ENCODE data around the gene RIN2.
"Not testable (repeated sequence)": the region's sequence is repeated elsewhere in the genome, so short reads cannot be mapped to it uniquely, and the experiment has no call there.

The RIN2 gene

DNA sequence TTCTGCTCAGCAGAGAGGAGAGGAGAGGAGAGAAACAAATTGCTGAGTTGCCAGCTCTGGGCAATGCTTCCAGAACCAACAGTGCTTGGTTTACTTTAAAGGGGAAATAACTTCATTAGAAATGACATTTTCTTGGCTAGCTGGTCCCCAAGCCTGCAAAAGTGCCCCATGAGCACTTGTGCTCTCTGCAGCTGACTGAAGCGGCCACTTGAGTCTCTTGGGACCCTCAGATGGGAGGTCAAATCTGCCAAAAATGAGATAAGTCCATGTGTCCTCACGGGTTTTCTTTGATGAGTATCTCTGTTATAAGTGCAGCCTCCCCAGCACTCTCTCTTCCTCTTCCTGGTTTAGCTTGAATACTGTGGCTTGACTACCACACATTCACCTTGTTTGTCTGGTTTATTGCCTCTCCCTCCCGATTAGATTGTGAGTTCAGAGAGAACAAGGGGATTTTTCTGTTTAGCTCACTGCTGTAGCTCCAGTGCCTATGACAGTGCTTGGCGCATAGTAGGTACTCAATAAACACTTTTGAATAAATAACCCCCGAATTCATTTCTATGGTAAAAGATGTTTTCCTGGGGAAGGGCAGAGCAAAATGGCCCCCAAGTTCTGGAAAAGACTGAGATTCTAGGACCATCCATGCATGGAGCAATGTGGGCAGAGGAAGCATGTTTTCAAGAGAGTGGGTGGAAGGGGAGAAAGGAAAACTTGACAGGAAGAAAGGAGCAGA lies 7.0 kb upstream of the RIN2 start:
- no peak for DNase-seq (ENCODE audit: low read depth)

DNA sequence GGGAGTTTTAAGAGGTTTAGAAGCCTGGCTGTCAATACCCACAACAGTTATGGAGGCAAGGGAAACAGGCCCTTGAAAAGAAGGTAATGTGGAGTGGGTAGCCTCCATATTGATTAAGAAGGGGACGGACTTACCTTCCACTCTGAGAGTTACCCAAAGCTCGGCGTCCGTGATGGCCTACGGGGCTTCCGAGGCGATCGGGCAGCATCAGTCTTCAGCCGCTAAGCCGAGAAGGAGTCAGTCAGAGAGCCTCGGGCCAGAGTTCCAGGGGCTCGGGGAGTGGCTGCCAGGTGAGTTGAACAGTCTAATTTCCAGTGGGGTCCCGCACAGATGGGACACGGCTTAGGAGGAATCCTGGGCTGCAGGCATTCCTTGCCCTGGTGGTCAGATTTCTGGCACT lies 3.9 kb upstream of the RIN2 start:
- DNase-seq (ENCODE audit: low read depth); H3K4me3 ChIP-seq (ENCODE audit: low read depth, low read length): not testable (repeated sequence)

More for the DNA sequence above, 7.0 kb upstream of the RIN2 start:
- H3K4me3 ChIP-seq (ENCODE audit: low read depth, low read length) = no peak overlapping the region
- TF ChIP-seq, protein P1, sequence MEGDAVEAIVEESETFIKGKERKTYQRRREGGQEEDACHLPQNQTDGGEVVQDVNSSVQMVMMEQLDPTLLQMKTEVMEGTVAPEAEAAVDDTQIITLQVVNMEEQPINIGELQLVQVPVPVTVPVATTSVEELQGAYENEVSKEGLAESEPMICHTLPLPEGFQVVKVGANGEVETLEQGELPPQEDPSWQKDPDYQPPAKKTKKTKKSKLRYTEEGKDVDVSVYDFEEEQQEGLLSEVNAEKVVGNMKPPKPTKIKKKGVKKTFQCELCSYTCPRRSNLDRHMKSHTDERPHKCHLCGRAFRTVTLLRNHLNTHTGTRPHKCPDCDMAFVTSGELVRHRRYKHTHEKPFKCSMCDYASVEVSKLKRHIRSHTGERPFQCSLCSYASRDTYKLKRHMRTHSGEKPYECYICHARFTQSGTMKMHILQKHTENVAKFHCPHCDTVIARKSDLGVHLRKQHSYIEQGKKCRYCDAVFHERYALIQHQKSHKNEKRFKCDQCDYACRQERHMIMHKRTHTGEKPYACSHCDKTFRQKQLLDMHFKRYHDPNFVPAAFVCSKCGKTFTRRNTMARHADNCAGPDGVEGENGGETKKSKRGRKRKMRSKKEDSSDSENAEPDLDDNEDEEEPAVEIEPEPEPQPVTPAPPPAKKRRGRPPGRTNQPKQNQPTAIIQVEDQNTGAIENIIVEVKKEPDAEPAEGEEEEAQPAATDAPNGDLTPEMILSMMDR (IDR thresholded peaks at IDR 0.05; ENCODE audit: control insufficient read depth, extremely low read depth, insufficient read depth) = no peak

DNA sequence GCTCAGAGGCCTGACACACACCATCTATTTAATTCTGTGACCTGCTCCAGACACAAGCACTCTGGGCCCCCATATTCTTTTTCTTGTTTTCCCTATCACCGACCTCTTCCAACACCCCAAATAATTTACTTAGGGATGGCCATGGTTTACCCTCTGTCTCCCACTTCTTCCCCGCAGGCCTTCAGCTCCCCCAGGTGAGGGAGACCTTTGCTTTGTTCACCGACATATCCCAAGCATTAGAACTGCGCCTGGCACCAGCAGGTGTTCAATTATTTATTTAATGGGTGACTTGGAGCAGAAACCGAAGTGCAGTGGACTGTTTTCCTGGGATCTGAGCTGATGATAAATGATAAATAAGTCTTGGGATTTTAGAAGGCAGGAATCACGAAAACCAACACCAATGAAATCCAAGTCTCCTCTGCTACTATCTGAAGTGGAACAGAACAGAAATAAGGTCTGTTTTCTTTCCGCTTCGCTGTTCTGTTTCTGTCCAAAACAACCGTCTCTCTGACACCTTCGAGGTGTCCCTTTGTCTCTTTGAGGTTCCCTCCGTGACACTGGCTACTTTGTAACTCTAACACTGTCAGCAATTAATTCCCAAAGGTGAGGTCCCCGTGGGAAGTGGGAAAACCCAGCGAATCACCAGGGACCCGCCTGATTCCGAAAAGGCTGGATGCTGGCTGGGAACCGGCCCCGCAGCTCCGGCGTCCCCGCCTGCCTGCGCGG lies 1.1 kb upstream of the RIN2 start:
- H3K4me3 ChIP-seq (ENCODE audit: low read depth, low read length) = peak overlapping the region; percentile 60
- TF ChIP-seq, protein P1 (IDR thresholded peaks at IDR 0.05; ENCODE audit: control insufficient read depth, extremely low read depth, insufficient read depth) = peak; percentile 42

DNA sequence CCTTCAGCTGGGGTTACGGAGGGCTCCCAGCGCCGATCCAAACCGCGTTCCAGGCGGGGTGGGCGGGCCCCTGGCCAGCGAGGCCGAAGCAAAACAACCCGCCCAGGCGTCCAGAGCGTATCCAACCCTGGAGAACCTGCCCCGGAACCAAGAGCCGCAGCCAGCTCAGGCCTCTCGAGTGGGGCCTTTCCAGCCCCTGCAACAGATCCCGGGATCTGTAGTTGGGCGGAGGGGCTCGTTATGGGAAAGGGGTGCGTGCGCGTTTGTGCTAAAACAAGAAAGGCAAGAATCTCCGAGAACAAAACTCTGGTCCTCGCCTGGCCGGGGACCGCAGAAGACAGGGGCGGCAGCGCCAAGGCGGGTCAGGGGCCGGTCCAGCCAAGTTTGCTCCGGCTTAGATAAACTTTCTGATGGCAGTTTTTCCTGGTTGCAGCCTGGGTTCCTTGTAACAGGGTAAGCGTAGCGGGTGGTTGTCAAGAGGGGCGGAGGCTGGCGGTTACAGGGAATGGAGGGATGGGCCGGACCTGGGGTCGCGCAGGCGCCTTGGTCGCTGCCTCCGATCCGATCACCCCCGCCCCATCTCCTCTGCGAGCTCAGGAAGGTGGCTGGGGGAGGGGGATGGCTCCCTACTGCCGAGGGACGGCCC lies 448 bp upstream of the RIN2 start:
- TF ChIP-seq, protein P1 (IDR thresholded peaks at IDR 0.05; ENCODE audit: control insufficient read depth, extremely low read depth, insufficient read depth) = no peak
- peak overlapping the region; percentile 60 for H3K4me3 ChIP-seq (ENCODE audit: low read depth, low read length)
- DNase-seq (ENCODE audit: low read depth) = peak; percentile 72

More for the DNA sequence above, 1.1 kb upstream of the RIN2 start:
- no peak for DNase-seq (ENCODE audit: low read depth)

DNA sequence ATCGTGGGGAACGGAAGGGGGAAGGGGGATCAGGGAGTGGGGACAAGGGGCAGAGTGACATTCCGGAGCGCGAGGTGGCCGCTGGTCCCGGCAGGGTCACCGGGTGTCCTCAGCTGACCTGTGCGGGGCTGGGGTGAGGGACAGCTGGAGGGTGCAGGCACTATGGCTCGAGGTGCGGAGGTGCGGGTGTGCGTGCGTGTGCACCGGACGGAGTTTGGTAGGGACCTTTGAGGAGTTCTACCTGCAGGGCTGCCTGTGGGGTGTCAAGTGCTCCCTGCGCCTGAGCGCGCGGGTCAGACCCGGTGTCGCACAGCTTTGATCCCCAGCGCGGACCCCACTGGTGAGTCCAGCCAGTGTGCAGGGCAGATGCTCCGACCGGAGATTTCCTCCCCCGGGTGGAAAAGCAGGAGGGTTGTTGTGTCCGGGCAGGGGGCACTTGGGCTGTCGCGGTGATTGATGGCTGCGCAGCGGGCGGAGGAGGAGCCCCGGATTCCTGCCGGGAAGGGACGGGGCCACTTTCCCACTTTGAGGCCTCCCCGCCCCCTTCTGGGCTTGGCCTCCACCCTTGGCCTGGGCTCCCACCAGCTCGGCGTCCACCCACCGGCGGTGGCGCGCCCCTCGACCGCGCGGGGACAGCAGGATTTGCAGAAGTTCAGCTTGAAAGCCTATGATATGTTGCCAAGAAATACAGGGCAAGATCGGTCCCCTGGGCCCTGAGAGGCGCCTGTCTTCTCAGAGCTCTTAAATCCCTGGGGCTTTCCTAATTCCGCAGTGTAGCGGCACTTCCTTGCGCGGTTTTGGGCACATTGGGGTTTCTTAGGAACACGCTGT lies 658 bp downstream of the RIN2 start:
- TF ChIP-seq, protein P1 (IDR thresholded peaks at IDR 0.05; ENCODE audit: control insufficient read depth, extremely low read depth, insufficient read depth) = no peak
- H3K4me3 ChIP-seq (ENCODE audit: low read depth, low read length) = peak overlapping the region; percentile 60
- DNase-seq (ENCODE audit: low read depth) = no peak

DNA sequence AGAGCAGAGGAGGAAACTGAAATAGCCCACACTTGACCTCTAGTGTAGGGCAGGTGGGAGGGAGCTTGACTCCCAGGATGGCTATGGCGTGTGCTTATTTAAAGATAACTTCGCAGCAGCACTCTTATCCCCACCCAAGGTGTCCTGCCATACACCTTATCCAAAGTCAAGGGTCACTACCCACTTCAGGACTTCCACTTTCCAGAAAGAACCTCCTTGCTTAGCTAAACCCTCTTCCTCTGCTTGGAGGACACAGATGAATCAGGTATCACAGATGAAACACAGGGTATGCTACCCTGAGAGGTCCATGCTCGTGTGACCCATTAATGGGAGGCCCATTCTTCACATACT lies 2.3 kb downstream of the RIN2 start:
- no peak for DNase-seq (ENCODE audit: low read depth)
- TF ChIP-seq, protein P1 (IDR thresholded peaks at IDR 0.05; ENCODE audit: control insufficient read depth, extremely low read depth, insufficient read depth) = no peak
- H3K4me3 ChIP-seq (ENCODE audit: low read depth, low read length) = no peak overlapping the region

All from LNCaP clone FGC (cell line).